HG03097 (cell line): ENCODE results near the gene ATP11B.
A peak's percentile ranks its signal among the peaks of the same experiment; 100 is the strongest.

Source experiments
- ATAC-seq: cut with Tn5 transposase; IDR thresholded peaks from one replicate; pipeline ENCODE4 v1.9.1; 2021; ENCODE audit not compliant: unreplicated experiment, low FRiP score

The ATP11B gene

GRCh38 chr3:182908471-182908870 lies 115.2 kb downstream of the ATP11B start:
- ATAC-seq, result no peak

DNA sequence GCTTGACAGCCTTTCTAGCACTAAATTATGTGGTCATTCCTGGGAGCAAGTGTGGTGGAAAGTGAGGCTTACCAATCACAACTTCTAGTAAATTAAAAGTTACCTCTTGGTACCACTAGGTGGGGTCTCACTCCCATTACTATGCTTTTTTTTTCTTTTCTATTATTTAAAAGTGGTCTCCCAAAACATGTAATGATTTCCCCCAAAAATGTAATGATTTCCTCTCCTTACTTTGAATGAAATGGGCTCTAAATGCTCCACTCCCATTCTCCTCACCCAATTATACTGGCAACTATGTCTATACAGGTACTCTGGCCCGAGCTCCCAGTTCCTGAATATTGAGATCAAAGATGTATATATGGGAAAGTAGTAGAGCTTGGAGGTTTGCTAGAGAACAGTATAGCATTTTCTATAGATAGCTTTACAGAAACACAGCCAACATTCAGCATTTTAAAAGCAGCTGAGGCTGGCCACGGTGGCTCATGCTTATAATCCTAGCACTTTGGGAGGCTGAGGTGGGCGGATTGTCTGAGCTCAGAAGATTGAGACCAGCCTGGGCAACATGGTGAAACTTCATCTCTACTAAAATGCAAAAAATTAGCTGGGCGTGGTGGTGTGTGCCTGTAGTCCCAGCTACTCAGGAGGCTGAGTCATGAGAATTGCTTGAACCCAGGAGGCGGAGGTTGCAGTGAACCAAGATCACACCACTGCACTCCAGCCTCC lies 116.2 kb downstream of the ATP11B start:
- no peak for ATAC-seq

DNA sequence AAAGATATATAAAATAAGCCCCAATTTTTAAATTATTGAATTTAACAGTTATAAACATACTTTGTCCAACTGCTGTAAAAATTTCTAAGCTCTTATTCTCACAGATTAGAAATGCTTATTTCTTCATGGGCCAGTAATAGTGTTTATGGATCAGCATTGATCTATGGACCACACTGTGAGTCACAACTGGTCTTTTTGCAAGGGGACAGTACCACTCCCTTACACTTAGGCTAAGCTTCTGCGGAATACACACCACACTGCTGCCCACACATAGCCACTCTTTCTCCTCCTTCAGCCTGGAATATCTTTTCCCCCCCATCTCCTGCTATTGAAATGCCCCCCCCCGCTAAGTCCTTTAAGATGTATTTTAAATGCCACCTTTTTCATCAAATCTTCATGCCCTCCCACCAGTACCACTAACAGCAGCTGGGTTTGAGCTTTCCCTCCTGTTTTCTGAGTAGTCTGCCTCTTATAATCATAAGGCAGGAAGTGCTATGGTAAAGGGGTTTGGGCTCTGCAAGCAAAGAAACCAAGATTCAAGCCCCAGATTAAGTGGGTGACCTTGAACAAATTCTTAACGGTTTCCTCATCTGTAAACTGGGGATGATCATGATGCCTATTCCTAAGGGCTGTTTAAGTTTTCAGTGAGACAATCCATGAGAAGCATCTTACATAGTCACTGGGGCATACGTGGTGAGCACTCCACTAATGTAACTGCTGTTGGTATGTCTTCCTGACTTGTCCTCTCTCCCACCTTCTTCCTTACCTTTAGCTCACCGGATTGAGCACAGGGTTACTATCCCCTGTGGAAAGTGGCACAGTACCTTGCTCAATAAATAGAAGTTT lies 117.9 kb downstream of the ATP11B start:
- no peak for ATAC-seq

DNA sequence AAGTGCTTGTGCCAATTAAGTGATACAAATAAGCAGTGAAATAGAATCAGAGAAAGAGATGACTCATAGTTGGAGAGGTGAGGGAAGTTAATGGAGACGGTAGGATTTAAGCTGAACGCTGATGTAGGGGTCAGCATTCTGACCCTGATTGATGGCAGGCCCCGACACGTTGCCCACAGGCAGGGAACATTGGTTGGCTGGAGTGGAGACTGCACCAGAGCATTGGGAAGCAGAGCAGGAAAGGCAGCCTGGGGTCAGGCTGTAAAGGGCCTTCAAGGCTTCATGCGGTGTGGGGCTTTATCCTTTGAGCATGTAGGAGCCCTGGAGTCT lies 118.4 kb downstream of the ATP11B start:
- no peak for ATAC-seq

DNA sequence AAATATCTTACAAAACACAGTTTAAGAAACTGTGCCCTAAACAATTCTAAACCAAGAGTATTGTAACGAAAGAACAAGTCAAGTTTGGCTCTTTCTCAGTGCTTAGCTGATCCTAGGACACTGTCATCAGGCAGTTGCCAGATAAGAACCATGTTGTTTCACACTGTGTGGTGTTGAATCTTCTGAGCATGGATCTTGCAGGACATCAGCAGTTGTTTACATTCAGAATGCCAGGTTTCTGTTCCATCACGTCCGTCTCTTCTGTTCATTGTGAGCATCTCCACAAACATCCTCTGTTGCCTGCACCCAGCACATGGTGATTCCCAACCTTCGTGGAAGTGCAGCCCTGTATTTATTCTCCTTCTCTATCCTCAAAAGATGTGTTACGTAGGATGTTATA lies 119.2 kb downstream of the ATP11B start:
- no peak for ATAC-seq

DNA sequence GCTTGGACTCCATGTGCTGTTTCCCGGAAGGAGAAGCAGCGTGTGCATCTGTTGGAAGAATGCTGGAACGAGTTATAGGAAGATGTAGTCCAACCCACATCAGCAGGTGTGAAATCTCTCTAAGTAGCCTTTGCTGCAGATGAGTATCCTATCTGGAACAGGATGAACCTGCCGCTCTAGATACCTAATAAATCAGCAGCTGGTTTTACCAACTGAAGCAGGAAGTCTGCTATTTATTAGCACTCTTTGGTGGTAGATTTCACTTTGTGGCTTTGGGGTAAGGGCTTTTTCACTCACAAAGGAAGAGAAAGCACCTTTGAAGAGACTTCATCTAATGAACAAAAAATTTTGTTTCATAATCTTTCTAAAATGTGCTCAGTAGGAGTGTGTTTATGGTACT lies 120.6 kb downstream of the ATP11B start:
- ATAC-seq, result peak; percentile 93

- peak; percentile 20 for ATAC-seq
These were observed 121.0 kb downstream of the ATP11B start for GRCh38 chr3:182914341-182914740.

- ATAC-seq, result no peak
These were observed 123.8 kb downstream of the ATP11B start for GRCh38 chr3:182917134-182917533.

- no peak for ATAC-seq
These were observed 126.6 kb downstream of the ATP11B start for GRCh38 chr3:182919866-182920357.

- ATAC-seq, result no peak
These were observed 127.3 kb downstream of the ATP11B start for GRCh38 chr3:182920515-182921084.

DNA sequence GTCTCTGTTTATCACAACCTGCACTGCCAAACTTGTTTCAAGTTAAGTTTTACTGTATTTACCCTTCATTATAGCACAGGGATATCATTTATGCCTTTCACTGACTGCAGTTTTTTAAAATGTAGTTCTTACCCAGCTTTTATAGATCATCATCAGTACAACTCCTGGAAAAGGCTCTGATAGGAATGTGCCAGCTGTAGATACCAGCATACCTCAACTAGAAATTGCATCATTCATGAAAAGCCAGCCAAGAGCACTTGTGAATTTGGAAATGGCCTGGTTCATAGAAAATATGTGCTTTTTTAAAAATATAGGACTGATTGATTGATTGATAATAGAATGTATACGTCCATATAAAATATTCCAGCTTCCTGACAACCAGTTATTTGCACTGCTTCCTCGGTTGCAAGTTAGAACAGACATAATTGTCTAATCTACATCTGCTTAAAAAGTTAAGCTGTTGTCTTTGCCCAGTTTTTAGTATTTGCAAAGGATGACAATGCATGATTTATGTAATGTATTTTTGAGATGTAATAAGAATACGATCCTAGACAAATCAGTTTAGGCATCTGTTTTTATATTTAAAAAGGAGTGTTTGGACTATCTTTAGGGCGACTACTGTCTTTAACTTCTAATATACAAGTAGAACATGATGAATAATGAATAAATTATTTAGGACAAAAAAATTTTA lies 128.5 kb downstream of the ATP11B start:
- no peak for ATAC-seq

GRCh38 chr3:182925330-182925943 lies 132.1 kb downstream of the ATP11B start:
- peak; percentile 92 for ATAC-seq

DNA sequence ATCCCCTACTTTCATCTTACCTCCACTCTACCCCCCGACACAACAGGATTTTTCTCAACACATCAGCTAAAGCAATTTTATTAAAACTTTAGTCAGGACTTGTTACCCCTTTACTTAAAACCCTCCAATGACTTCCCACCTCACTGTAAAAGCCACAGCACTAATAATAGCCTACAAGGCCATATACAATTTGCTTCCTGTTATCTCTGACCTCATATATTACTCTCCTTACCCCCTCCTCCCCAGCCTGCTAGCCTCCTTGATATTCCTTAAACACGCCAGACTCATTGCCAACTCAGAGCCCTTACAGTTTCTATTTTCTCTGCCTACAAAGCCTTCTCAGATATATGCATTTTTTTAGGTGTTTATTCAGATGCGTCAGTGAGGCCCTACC lies 132.6 kb downstream of the ATP11B start:
- peak; percentile 24 for ATAC-seq

- no peak for ATAC-seq
These were observed 142.5 kb downstream of the ATP11B start for GRCh38 chr3:182935803-182936202.

DNA sequence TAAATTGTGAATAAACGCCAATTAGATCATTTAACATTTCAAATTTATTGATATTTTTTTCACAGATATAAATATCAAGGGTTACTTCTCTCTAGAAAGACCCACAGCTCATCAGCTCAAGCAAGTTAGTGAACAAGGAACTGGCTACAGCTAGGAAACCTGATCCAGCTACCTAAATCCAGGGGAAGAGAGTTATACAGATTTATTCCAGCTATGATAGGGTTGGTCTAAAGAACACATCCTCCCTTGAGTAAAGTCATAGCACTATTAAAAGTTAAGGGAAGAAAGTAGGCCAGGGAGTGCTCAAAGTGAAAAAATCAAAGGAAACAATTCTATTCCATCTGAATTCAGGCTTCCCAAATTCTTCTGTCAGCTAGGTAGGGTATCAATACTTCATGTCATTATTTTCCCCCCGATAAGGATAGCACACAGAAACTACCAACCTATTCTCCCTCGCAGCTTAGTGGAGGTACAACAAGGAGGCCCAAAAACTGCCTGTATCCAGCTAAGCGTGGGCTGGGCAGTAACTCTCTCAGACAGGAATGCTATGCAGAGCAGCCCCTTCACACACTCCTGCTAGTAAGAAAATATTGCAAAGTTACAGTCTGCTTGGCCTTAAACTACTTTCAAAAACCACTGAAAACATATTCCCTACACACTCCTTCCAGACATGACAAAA lies 143.1 kb downstream of the ATP11B start:
- no peak for ATAC-seq

- no peak for ATAC-seq
These were observed 143.6 kb downstream of the ATP11B start for GRCh38 chr3:182936918-182937285.

DNA sequence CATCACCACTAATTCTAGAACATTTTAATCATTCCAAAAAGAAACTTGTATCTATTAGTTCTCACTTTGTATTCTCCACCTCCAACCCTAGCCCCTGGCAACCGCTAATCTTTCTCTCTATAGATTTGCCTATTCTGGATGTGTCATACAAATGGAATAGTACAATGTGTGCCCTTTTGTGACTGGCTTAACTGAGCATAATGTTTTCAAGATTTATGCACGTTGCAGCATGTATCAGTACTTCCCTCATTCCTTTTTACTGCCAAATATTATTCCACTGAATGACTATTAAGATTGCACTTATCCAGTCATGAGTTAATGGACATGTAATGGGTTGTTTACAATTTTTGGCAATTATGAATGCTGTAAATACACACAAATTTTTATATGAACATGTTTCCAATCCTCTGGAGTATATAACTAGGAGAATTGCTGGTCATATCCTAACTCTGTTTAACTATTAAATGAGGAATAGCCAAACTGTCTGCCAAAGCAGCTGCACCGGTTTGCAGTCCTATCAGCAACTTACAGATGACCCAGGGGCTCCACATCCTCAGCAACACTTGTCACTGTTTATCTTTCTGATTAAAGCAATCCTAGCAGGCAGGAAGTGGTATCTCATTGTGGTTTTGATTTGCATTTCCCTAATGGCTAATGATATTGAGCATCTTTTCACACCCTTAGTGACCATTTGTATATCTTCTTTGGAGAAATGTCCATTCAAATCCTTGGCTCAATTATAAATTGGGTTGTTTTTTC lies 144.2 kb downstream of the ATP11B start:
- ATAC-seq, result peak; percentile 86

DNA sequence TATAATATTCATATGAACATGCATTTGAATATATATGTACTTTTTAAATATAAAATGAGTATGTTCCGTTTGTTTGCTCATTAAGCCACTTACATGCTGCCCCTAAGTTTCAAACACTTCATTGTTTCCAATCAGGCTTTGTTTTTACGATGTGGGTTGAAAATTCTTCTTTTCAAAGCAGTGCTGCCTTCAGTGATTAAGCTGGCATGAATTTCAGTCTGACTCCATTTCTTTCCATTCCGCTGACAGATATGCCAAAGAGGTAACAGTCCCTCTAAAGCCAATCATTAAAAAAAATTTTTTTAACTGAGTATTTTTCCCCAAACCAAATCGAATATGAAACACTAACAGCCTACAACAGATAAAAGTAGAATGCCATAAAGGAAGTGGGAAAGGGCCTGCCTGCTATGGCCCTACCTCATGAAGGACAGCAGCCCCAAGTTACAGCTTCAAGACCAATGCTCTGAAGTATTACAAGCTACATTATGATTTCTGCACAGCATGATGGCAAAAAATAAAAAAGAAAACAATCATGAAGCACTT lies 147.0 kb downstream of the ATP11B start:
- no peak for ATAC-seq

GRCh38 chr3:182941719-182942118 lies 148.4 kb downstream of the ATP11B start:
- ATAC-seq, result no peak
